K562 (cell line): ENCODE measurements around the gene S100A10. TPM values are rescaled to one million over a fixed set of nuclear protein-coding genes. Genes with fewer than 3 reads are reported as not detected.

Experiments used
- GTF2E2 ChIP-seq: fragments of 200-800 bp; sonication (Bioruptor generic); IDR thresholded peaks from 2 replicates; pipeline ENCODE4 v1.6.1; 2016; ENCODE audit warnings: missing genetic modification characterization, missing compliant biosample characterization
- HNRNPK ChIP-seq: fragments of 200-400 bp; formaldehyde crosslinking; IDR thresholded peaks from one replicate; pipeline ENCODE4 v1.6.1; 2018; ENCODE audit warnings: mild to moderate bottlenecking, low read depth, low read length; ENCODE audit not compliant: poor library complexity, severe bottlenecking
- HNRNPL ChIP-seq: fragments of 200-400 bp; formaldehyde crosslinking; IDR thresholded peaks from 2 replicates; pipeline ENCODE4 v1.6.1; 2017; ENCODE audit warnings: low read depth, mild to moderate bottlenecking, low read length
- SETDB1 ChIP-seq: IDR thresholded peaks from one replicate; pipeline ENCODE4 v1.6.1; 2012; ENCODE audit warnings: low read length, control low read depth, inconsistent platforms
- polyA plus RNA-seq, 8 experiments: library from polyadenylated mRNA; depleted of rRNA in 4 of 8; stranded (reverse) in 5 of 8; unstranded in 3 of 8; fragments of >200 nt; fragmentation: Nextera tagmentation in 2 of 8; fragmentation: Illumina TruSeq in 1 of 8; extraction: Ambion mirVana in 2 of 8; extraction: Trizol in 1 of 8; gene quantifications; 2 replicates each; pipeline versions ENCODE4 v1.2.1 to v1.2.3, GENCODE V29; 2011 to 2014; ENCODE audit warnings: inconsistent platforms in 1 of 8, missing spikeins in 1 of 8
- total RNA-seq, 7 experiments: library from RNA; depleted of rRNA in 6 of 7; stranded (reverse); fragments of >200 nt in 6 of 7; fragmentation: Illumina TruSeq in 2 of 7; extraction: Trizol in 2 of 7; gene quantifications; 2 replicates each; pipeline versions ENCODE4 v1.2.1 to v1.2.3, GENCODE V29; 2011 to 2021; ENCODE audit warnings: low replicate concordance in 1 of 7
- TF ChIP-seq, protein P1 (sequence below): sonication (generic); formaldehyde crosslinking; IDR thresholded peaks from 2 replicates; pipeline ENCODE4 v1.8.0; 2022; ENCODE audit warnings: mild to moderate bottlenecking, missing genetic modification reagents
- TF ChIP-seq, protein P2 (sequence below), 2 experiments: fragments of 450-650 bp; IDR thresholded peaks; 2 replicates each; pipeline ENCODE4 v1.6.1; 2016
- TF ChIP-seq, protein P3 (sequence below): sonication (generic); formaldehyde crosslinking; IDR thresholded peaks from 2 replicates; pipeline ENCODE4 v1.5.0; 2020; ENCODE audit warnings: missing genetic modification reagents

Gene S100A10
- total and polyA plus RNA-seq, 9 of the 15 experiments (the other 6 are each of a cell fraction or from before 2014, with no cell fraction given) = 0.32 to 1.6 (median 0.50) TPM; not detected in 3

- TF ChIP-seq, protein P1, sequence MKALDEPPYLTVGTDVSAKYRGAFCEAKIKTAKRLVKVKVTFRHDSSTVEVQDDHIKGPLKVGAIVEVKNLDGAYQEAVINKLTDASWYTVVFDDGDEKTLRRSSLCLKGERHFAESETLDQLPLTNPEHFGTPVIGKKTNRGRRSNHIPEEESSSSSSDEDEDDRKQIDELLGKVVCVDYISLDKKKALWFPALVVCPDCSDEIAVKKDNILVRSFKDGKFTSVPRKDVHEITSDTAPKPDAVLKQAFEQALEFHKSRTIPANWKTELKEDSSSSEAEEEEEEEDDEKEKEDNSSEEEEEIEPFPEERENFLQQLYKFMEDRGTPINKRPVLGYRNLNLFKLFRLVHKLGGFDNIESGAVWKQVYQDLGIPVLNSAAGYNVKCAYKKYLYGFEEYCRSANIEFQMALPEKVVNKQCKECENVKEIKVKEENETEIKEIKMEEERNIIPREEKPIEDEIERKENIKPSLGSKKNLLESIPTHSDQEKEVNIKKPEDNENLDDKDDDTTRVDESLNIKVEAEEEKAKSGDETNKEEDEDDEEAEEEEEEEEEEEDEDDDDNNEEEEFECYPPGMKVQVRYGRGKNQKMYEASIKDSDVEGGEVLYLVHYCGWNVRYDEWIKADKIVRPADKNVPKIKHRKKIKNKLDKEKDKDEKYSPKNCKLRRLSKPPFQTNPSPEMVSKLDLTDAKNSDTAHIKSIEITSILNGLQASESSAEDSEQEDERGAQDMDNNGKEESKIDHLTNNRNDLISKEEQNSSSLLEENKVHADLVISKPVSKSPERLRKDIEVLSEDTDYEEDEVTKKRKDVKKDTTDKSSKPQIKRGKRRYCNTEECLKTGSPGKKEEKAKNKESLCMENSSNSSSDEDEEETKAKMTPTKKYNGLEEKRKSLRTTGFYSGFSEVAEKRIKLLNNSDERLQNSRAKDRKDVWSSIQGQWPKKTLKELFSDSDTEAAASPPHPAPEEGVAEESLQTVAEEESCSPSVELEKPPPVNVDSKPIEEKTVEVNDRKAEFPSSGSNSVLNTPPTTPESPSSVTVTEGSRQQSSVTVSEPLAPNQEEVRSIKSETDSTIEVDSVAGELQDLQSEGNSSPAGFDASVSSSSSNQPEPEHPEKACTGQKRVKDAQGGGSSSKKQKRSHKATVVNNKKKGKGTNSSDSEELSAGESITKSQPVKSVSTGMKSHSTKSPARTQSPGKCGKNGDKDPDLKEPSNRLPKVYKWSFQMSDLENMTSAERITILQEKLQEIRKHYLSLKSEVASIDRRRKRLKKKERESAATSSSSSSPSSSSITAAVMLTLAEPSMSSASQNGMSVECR (CRISPR knock-in tag) = no peak
- TF ChIP-seq HNRNPL (no peak), SETDB1 (no peak), GTF2E2 (tag) (no peak), HNRNPK (no peak)
- TF ChIP-seq, protein P2, sequence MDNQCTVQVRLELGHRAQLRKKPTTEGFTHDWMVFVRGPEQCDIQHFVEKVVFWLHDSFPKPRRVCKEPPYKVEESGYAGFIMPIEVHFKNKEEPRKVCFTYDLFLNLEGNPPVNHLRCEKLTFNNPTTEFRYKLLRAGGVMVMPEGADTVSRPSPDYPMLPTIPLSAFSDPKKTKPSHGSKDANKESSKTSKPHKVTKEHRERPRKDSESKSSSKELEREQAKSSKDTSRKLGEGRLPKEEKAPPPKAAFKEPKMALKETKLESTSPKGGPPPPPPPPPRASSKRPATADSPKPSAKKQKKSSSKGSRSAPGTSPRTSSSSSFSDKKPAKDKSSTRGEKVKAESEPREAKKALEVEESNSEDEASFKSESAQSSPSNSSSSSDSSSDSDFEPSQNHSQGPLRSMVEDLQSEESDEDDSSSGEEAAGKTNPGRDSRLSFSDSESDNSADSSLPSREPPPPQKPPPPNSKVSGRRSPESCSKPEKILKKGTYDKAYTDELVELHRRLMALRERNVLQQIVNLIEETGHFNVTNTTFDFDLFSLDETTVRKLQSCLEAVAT (IDR thresholded peaks at IDR 0.05) = no peak
- TF ChIP-seq, protein P3, sequence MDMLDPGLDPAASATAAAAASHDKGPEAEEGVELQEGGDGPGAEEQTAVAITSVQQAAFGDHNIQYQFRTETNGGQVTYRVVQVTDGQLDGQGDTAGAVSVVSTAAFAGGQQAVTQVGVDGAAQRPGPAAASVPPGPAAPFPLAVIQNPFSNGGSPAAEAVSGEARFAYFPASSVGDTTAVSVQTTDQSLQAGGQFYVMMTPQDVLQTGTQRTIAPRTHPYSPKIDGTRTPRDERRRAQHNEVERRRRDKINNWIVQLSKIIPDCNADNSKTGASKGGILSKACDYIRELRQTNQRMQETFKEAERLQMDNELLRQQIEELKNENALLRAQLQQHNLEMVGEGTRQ (CRISPR knock-in tag) = no peak
Measured at GRCh38 chr1:152039886-152040285, 46.2 kb upstream of the S100A10 start (continued).
